A673 (cell line): ENCODE measurements around the gene ADAMTSL2.

Source experiments
- EZH2 ChIP-seq: fragments of 200-600 bp; sonication (generic); IDR thresholded peaks from 2 replicates; pipeline ENCODE4 v1.6.1; 2017; ENCODE audit warnings: borderline replicate concordance, low read depth, mild to moderate bottlenecking, mixed read lengths, antibody characterized with exemption, low read length; ENCODE audit not compliant: poor library complexity, severe bottlenecking
- TF ChIP-seq, protein P1 (sequence below): fragments of 300-800, 200-600 bp; sonication (generic); conservative IDR thresholded peaks from 2 replicates; pipeline ENCODE4 v1.5.1; 2017; ENCODE audit warnings: low read depth, mild to moderate bottlenecking, antibody characterized with exemption, low read length, moderate library complexity, mixed read lengths

GRCh38 chr9:133582501-133583045, 48.1 kb downstream of the ADAMTSL2 start:
- TF ChIP-seq, protein P1, sequence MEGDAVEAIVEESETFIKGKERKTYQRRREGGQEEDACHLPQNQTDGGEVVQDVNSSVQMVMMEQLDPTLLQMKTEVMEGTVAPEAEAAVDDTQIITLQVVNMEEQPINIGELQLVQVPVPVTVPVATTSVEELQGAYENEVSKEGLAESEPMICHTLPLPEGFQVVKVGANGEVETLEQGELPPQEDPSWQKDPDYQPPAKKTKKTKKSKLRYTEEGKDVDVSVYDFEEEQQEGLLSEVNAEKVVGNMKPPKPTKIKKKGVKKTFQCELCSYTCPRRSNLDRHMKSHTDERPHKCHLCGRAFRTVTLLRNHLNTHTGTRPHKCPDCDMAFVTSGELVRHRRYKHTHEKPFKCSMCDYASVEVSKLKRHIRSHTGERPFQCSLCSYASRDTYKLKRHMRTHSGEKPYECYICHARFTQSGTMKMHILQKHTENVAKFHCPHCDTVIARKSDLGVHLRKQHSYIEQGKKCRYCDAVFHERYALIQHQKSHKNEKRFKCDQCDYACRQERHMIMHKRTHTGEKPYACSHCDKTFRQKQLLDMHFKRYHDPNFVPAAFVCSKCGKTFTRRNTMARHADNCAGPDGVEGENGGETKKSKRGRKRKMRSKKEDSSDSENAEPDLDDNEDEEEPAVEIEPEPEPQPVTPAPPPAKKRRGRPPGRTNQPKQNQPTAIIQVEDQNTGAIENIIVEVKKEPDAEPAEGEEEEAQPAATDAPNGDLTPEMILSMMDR, result no peak
- no peak for TF ChIP-seq EZH2
